HG03460 (cell line): ENCODE results near the gene TNFAIP8L1.
"Not testable (repeated sequence)": the region's sequence is repeated elsewhere in the genome, so short reads cannot be mapped to it uniquely, and the experiment has no call there.

Experiments used
- ATAC-seq: cut with Tn5 transposase; IDR thresholded peaks from one replicate; pipeline ENCODE4 v1.9.1; 2021; ENCODE audit not compliant: unreplicated experiment

The TNFAIP8L1 gene

GRCh38 chr19:4638828-4639530, at the start of gene TNFAIP8L1:
Gene TNFAIP8L1 (plus strand): TSS chr19:4639516. CDS start chr19:4651870, 12,354 bp downstream.
- ATAC-seq: peak; percentile 64

GRCh38 chr19:4589579-4590410, 49.5 kb upstream of the TNFAIP8L1 start:
- no peak for ATAC-seq

GRCh38 chr19:4590559-4590958, 48.8 kb upstream of the TNFAIP8L1 start:
- ATAC-seq: no peak

- ATAC-seq: no peak
These were observed 48.0 kb upstream of the TNFAIP8L1 start for GRCh38 chr19:4591320-4591719.

- ATAC-seq: no peak
These were observed 46.9 kb upstream of the TNFAIP8L1 start for GRCh38 chr19:4592445-4592844.

- no peak for ATAC-seq
These were observed 45.9 kb upstream of the TNFAIP8L1 start for GRCh38 chr19:4593409-4593851.

- no peak for ATAC-seq
These were observed 45.1 kb upstream of the TNFAIP8L1 start for GRCh38 chr19:4594201-4594600.

GRCh38 chr19:4595158-4595557, 44.2 kb upstream of the TNFAIP8L1 start:
- ATAC-seq: not testable (repeated sequence)

- ATAC-seq: no peak
These were observed 43.0 kb upstream of the TNFAIP8L1 start for GRCh38 chr19:4596033-4596904.

- no peak for ATAC-seq
These were observed 41.9 kb upstream of the TNFAIP8L1 start for GRCh38 chr19:4597278-4597974.

GRCh38 chr19:4597975-4598671, 41.2 kb upstream of the TNFAIP8L1 start:
- ATAC-seq: no peak

GRCh38 chr19:4598712-4599111, 40.6 kb upstream of the TNFAIP8L1 start:
- ATAC-seq: no peak

GRCh38 chr19:4600082-4600481, 39.2 kb upstream of the TNFAIP8L1 start:
- ATAC-seq: no peak

- ATAC-seq: no peak
These were observed 38.4 kb upstream of the TNFAIP8L1 start for GRCh38 chr19:4600893-4601292.

GRCh38 chr19:4602173-4602788, 37.0 kb upstream of the TNFAIP8L1 start:
- no peak for ATAC-seq

- no peak for ATAC-seq
These were observed 36.4 kb upstream of the TNFAIP8L1 start for GRCh38 chr19:4602915-4603314.

- ATAC-seq: no peak
These were observed 34.4 kb upstream of the TNFAIP8L1 start for GRCh38 chr19:4604912-4605311.

- no peak for ATAC-seq
These were observed 33.1 kb upstream of the TNFAIP8L1 start for GRCh38 chr19:4606181-4606580.

GRCh38 chr19:4606921-4607678, 32.2 kb upstream of the TNFAIP8L1 start:
- ATAC-seq: no peak
